Measurements from ENCODE around the gene CKLF. TPM values are rescaled to one million over a fixed set of nuclear protein-coding genes. Genes with fewer than 3 reads are reported as not detected.
"Not testable (repeated sequence)": the region's sequence is repeated elsewhere in the genome, so short reads cannot be mapped to it uniquely, and the experiment has no call there.

Gene CKLF
- total RNA-seq, 1 donor from 2014 or later = 102 TPM

DNA sequence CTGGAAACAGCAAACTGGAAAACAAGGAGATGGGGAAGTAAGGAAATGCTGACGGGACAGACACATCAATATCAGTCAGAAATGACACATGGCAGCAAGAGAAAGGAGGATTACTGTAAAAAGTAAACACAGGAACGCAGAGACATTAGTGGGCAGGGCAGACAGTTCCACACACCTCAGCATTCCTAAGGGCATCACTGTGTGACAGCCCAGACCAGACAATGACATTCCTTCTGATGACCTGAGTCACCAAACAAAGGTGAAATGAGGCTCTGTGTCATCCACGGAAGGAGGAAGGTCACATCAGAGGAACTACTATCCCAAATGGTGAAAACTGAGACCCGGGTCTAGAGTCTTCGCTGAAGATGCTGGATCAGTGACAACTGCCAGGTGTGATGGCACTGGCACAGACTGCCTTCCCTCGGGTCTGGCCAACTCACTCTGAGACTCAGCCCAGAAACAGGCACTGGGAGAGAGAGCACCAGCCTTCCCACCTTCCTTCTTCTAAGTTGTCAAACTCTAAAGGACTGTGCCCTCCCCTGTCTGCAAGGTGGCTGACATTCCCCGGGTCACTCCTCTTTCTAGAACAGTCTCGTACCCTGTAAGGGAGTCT, 39.2 kb upstream of the CKLF start:
- intact Hi-C loops (cut with micrococcal nuclease) = no loop called here
- no peaks in the 10 kb centered on the region for H3K27me3 Mint-ChIP-seq (ENCODE audit: low read depth)
- no peak for DNase-seq (ENCODE audit: low spot score)
- H3K9me3 Mint-ChIP-seq = no peaks in the 10 kb centered on the region
- no peak overlapping the region for H3K27ac Mint-ChIP-seq
- peaks cover 31% of the 10 kb centered on the region for H3K4me1 Mint-ChIP-seq (ENCODE audit: low read depth)
- H3K4me3 Mint-ChIP-seq (ENCODE audit: low read depth) = no peak overlapping the region
- H3K36me3 Mint-ChIP-seq (ENCODE audit: low read depth) = peaks cover 12% of the 10 kb centered on the region

DNA sequence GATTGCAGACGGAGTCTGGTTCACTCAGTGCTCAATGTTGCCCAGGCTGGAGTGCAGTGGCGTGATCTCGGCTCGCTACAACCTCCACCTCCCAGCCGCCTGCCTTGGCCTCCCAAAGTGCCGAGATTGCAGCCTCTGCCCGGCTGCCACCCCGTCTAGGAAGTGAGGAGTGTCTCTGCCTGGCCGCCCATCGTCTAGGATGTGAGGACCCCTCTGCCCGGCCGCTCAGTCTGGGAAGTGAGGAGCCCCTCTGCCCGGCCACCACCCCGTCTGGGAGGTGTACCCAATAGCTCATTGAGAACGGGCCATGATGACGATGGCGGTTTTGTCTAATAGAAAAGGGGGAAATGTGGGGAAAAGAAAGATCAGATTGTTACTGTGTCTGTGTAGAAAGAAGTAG, 38.0 kb upstream of the CKLF start:
- H3K27me3 Mint-ChIP-seq (ENCODE audit: low read depth); intact Hi-C loops (cut with micrococcal nuclease); H3K4me3 Mint-ChIP-seq (ENCODE audit: low read depth); H3K27ac Mint-ChIP-seq; H3K9me3 Mint-ChIP-seq; DNase-seq (ENCODE audit: low spot score): not testable (repeated sequence)
- peaks cover 15% of the 10 kb centered on the region for H3K36me3 Mint-ChIP-seq (ENCODE audit: low read depth)
- peaks cover 36% of the 10 kb centered on the region for H3K4me1 Mint-ChIP-seq (ENCODE audit: low read depth)

DNA sequence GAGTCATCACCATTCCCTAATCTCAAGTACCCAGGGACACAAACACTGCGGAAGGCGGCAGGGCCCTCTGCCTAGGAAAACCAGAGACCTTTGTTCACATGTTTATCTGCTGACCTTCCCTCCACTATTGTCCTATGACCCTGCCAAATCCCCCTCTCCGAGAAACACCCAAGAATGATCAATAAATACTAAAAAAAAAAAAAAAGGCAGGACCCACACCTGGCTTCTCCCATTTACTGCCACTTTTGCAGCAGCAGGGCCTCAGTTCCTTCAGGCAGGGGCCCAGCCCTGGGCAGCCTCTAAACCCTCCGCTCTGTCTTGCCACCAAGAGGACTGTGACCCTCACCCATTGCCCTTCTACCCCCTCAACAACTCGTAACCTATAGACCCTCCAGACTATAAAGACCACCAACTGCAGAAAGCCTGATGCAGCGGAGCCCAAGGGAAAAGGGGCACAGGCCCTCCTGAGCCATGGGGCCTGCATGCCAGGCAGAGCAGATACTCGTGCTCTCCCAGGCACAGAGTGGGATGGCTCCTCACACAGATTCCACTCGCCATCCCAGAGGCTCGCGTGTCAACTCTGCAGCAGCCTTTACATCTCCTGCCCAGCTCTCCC, 37.3 kb upstream of the CKLF start:
- H3K4me3 Mint-ChIP-seq (ENCODE audit: low read depth); H3K9me3 Mint-ChIP-seq; intact Hi-C loops (cut with micrococcal nuclease); H3K27me3 Mint-ChIP-seq (ENCODE audit: low read depth); H3K27ac Mint-ChIP-seq; DNase-seq (ENCODE audit: low spot score): not testable (repeated sequence)
- Mint-ChIP-seq H3K36me3 (ENCODE audit: low read depth) (peaks cover 15% of the 10 kb centered on the region), H3K4me1 (ENCODE audit: low read depth) (peaks cover 43% of the 10 kb centered on the region)

DNA sequence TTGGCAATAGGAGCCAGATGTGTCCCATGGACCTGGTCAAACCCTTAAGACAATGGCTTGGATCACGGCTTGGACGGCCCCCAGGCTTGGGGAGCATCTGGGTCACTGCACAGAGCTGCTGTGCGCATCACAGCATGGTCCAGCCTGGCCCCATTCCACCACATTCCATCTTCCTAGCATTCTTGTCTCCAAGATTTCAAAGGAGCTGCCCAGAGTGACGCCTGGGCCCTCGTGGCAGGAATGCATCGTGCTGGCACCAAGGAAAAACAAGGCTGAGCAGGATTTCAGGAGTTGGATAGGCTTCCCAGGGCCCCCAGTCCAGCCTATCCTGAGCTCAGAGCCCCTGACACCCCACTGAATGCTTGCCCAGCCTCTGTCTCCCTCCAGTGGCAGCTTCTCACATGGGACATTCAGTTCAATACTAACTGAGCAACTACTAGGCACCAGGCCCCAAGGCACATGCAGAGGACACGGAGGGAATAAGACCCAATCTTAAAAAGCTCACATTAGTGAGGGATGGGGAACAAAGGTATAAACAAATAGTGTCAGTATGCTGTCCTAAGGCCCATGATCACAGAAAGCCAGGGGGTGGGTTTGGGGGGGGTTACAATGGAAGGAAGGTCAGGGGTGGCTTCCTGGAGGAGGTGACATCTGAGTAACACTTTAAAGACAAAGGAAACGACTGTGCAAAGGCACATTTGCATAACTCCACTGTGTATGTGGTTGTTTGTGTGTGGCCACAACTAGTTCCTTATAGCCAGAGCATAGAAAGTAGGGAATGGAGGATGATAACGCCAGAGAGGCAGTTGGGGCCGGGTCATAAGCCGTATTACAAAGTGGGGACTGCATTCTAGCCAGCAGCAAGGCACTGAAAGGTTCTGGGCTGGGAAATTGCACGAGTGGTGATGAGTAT, 36.5 kb upstream of the CKLF start:
- DNase-seq (ENCODE audit: low spot score) = no peak
- no peaks in the 10 kb centered on the region for H3K9me3 Mint-ChIP-seq
- no peaks in the 10 kb centered on the region for H3K27me3 Mint-ChIP-seq (ENCODE audit: low read depth)
- H3K36me3 Mint-ChIP-seq (ENCODE audit: low read depth) = peaks cover 15% of the 10 kb centered on the region
- peak overlapping the region; percentile 82 for H3K4me3 Mint-ChIP-seq (ENCODE audit: low read depth)
- peaks cover 51% of the 10 kb centered on the region for H3K4me1 Mint-ChIP-seq (ENCODE audit: low read depth)
- intact Hi-C loops (cut with micrococcal nuclease) = loop anchor here (1.0 to 2.0 kb wide), 3 partner anchors 37 to 88 kb away; partner anchors contain the start of gene CMTM3
- H3K27ac Mint-ChIP-seq = peak overlapping the region; percentile 99

DNA sequence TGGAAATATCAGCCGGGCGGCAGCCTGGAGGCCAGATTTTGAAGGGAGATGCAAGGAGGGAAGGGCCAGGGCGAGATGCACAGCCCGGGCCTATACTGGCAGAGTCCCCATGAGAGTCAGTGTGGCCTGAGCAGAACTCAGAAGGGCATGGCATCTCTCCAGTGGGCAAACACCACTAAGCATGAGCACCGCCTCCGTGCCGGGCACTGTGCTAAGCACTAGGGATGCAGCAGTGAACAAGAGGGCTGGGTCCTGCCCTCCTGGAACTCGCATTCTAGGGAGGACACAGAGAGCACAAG, 35.9 kb upstream of the CKLF start:
- DNase-seq (ENCODE audit: low spot score) = no peak

DNA sequence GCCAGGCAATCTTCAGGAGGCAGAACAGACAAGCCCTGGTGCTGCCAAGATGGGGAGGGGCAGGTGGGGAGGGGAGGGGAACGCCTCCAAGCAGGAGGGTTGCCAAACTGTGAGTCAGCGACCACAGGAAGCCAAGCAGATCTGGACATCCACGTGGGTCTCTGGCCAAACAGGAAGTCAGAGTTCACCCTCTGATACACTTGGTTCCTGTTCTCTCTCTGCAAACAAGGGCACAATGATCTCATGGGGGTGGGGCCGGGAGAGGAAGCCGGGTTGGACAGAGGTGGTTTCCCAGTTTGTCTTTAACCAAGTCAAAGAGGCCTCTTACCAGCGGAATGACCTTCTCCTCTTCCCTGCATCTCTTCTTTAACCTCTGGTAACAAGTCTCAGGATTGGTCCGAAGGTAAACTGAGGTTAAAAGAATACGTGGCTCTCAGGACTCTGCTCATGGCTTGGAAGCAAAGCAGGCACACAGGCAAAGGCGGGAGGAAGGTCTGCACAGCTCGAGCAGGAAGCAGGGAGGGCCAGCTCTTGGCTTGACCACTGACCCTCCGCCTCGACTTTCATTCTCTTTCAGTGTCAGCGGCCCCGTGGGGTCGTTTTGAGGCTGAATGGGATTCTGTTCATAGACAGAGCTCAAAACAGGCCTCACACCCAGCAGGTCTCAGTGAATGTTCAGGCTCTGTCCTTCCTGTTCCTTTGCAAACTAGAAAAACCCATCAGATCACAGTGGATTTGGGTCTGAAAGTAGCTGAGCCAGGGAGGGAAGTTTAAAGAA, 35.4 kb upstream of the CKLF start:
- Mint-ChIP-seq H3K27ac (peak overlapping the region; percentile 99), H3K27me3 (ENCODE audit: low read depth) (no peaks in the 10 kb centered on the region), H3K9me3 (no peaks in the 10 kb centered on the region), H3K36me3 (ENCODE audit: low read depth) (peaks cover 13% of the 10 kb centered on the region), H3K4me3 (ENCODE audit: low read depth) (peak overlapping the region; percentile 82), H3K4me1 (ENCODE audit: low read depth) (peaks cover 59% of the 10 kb centered on the region)
- intact Hi-C loops (cut with micrococcal nuclease) = loop anchor here (1.0 to 2.0 kb wide), 4 partner anchors 35 to 87 kb away; partner anchors contain the start of genes CKLF and CMTM3
- peak; percentile 75 for DNase-seq (ENCODE audit: low spot score)

More for the DNA sequence above, 35.9 kb upstream of the CKLF start:
- no peaks in the 10 kb centered on the region for H3K27me3 Mint-ChIP-seq (ENCODE audit: low read depth)
- H3K27ac Mint-ChIP-seq = peak overlapping the region; percentile 99
- peaks cover 15% of the 10 kb centered on the region for H3K36me3 Mint-ChIP-seq (ENCODE audit: low read depth)
- no peaks in the 10 kb centered on the region for H3K9me3 Mint-ChIP-seq
- intact Hi-C loops (cut with micrococcal nuclease) = loop anchor here (1.0 to 2.0 kb wide), 3 partner anchors 38 to 88 kb away; partner anchors contain the start of gene CMTM3
- H3K4me1 Mint-ChIP-seq (ENCODE audit: low read depth) = peaks cover 55% of the 10 kb centered on the region
- H3K4me3 Mint-ChIP-seq (ENCODE audit: low read depth) = peak overlapping the region; percentile 82

DNA sequence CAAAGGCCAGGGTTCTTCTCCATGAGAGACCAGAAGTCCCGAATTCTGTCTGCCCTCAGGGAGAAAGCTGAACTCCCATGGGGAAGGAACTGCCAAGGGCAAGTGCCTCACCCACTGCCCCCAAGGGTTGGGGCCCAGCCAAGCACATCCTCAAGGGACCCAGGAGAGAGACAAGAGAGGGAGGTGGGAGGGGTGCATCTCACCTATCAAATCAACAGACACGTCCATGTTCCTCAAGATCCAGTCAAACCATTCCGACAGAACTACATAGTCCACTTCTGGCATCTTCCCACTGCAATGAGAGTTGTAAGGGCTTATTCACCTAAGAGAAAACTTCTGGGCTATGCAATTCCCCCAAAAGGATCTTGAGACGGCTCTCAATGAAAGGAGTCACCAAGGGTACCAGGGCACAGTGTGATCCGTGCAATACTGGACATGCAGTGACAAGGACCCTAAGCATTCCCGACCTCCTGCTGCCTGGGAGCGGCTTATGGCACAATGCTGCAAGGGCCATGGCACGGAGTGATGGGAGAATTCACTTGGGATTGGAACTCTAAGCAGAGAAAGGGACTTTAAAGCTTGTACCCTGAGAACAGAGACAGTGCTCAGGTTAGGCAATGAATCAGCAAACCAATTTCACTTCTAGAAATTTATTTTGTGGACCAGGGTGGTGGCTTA, 34.7 kb upstream of the CKLF start:
- intact Hi-C loops (cut with micrococcal nuclease) = loop anchor here (1.0 to 2.0 kb wide), 3 partner anchors 35 to 71 kb away; partner anchors contain the start of gene CKLF
- no peak for DNase-seq (ENCODE audit: low spot score)
- Mint-ChIP-seq H3K27me3 (ENCODE audit: low read depth) (no peaks in the 10 kb centered on the region), H3K9me3 (no peaks in the 10 kb centered on the region), H3K4me1 (ENCODE audit: low read depth) (peaks cover 66% of the 10 kb centered on the region), H3K27ac (peak overlapping the region; percentile 99), H3K36me3 (ENCODE audit: low read depth) (peaks cover 13% of the 10 kb centered on the region), H3K4me3 (ENCODE audit: low read depth) (peak overlapping the region; percentile 82)

DNA sequence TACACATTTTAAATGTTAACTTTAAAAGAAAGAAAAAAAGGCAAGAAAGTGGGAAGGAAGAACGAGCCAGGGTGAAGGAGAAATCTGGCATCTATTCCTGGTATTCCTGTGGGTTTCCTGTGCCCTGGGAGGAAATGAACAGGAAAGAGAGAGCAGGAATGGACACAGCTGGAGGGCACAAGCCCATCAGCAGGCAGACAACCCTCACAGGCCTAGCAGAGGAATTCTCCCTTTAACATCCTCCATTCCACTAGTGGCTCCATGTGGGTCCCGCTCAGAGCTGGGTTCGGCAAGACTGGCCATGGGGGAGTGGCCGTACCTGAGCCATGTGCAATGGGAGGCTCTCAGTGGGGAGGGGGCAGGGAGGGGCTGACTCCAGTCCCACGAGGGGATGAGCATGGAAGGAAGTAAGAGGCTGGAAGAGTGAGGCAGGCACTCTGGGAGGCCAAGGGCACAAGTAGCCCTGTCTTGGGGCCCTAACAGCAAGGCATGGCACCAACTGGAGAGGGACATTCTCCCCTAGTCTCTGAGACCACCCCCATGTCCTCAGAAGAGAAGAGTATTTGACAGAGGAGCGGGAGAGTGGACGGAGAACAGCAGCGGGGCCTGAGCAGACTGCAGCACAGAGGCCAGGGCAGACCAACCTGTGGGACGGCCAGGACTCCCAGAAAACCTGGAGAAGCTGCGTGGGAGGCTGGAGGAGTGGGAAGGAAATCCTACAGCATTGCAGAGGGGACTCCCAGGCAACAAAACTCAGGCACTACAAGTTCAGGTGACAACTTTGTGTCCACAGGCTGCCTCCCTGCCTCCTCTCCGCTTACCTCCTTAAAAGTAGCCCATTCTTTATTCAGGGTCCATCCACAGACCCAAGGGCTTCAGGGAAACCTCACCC, 32.6 kb upstream of the CKLF start:
- DNase-seq (ENCODE audit: low spot score) = no peak
- no peak overlapping the region for H3K4me3 Mint-ChIP-seq (ENCODE audit: low read depth)
- no peaks in the 10 kb centered on the region for H3K9me3 Mint-ChIP-seq
- H3K27ac Mint-ChIP-seq = peak overlapping the region; percentile 76
- H3K36me3 Mint-ChIP-seq (ENCODE audit: low read depth) = peaks cover 11% of the 10 kb centered on the region
- H3K27me3 Mint-ChIP-seq (ENCODE audit: low read depth) = no peaks in the 10 kb centered on the region
- intact Hi-C loops (cut with micrococcal nuclease) = loop anchor here (10.0 kb wide), 1 partner anchor 355 kb away; no protein-coding TSS in a partner anchor
- peaks cover 79% of the 10 kb centered on the region for H3K4me1 Mint-ChIP-seq (ENCODE audit: low read depth)

DNA sequence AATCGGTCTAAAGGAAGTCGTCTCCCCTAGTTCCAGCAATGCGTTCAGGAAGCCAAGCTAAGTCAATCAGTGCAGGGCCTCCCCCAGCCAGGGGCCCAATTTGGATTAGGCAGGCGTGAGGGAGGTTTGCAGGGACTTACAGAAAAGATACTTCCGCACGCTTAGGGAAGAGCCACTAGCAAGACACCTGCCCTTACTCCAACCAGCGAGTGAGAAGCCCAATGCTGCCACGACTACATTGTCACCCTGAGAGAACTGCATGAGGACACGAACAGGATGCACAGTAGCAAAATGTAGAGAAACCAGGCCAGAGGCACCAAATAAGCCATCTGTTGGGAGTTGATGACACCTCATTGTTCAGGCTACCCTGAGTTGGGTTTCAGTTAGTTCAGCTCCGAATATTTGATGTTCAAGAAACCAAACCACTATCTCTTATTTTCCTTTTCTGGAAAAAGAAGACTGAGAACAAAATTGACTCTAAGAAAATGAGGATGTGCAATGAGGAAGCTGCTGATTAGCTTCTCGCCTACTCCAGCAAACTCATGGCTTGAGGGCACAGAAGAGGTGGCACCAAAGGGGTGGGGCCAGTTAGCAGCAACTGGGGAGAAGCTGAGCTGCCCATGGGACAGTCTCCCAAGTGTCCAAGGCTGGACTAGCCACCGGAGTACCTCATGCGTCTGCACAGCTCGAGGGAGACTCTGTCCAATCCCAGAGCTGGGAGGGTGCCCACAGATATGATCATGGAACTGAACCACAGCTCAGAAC, 31.8 kb upstream of the CKLF start:
- intact Hi-C loops (cut with micrococcal nuclease) = loop anchor here (10.0 kb wide), 1 partner anchor 354 kb away; no protein-coding TSS in a partner anchor
- Mint-ChIP-seq H3K4me3 (ENCODE audit: low read depth) (peak overlapping the region; percentile 5), H3K4me1 (ENCODE audit: low read depth) (peaks cover 83% of the 10 kb centered on the region), H3K27me3 (ENCODE audit: low read depth) (no peaks in the 10 kb centered on the region), H3K9me3 (no peaks in the 10 kb centered on the region), H3K36me3 (ENCODE audit: low read depth) (peaks cover 11% of the 10 kb centered on the region), H3K27ac (peak overlapping the region; percentile 76)
- no peak for DNase-seq (ENCODE audit: low spot score)

DNA sequence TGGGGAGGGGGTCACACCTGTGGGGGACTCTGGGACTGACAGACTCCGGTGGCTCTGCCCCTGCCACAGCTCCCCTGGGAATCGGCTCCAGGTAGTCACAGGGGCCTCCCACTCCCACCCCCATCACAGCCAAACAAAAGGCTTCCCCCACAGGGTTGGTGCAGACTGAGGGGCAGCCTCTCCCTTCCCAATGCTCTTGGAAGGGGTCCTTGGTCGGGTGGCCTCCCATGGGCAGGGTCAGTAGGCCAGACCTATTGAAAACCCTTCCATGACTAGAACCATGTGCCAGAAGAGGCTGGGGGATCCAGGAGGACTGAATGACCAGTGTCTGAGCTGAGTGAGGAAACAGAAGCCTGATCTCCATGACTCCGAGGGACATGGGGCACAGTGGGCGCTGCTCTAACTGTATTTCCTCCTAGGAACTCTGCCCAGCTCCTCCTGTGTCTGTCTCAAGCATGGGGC, 31.1 kb upstream of the CKLF start:
- intact Hi-C loops (cut with micrococcal nuclease) = loop anchor here (10.0 kb wide), 1 partner anchor 354 kb away; no protein-coding TSS in a partner anchor
- peak overlapping the region; percentile 85 for H3K27ac Mint-ChIP-seq
- H3K36me3 Mint-ChIP-seq (ENCODE audit: low read depth) = peaks cover 8% of the 10 kb centered on the region
- DNase-seq (ENCODE audit: low spot score) = no peak
- H3K9me3 Mint-ChIP-seq = no peaks in the 10 kb centered on the region
- H3K27me3 Mint-ChIP-seq (ENCODE audit: low read depth) = no peaks in the 10 kb centered on the region
- H3K4me3 Mint-ChIP-seq (ENCODE audit: low read depth) = peak overlapping the region; percentile 42
- H3K4me1 Mint-ChIP-seq (ENCODE audit: low read depth) = peaks cover 82% of the 10 kb centered on the region

All from activated T-helper 2 cell treated with anti-CD3 and anti-CD28 coated beads, Interferon-gamma antibody, Interleukin-2, Interleukin-4, amounts not matched to agents 10 μg/mL and 5 μg/mL and 100 μg/mL, durations not matched to agents 14 hours and 24 hours and 36 hours (primary cell).